KMS-11 (cell line): ENCODE data around the gene CORO7.
"Not testable (repeated sequence)": the region's sequence is repeated elsewhere in the genome, so short reads cannot be mapped to it uniquely, and the experiment has no call there.

Experiments
- H2AFZ ChIP-seq: fragments of 200-600 bp; sonication (generic); 2 replicates; pipeline ENCODE4 v1.6.1; 2016; ENCODE audit warnings: antibody characterized with exemption, mixed run types, low read depth
- H3K27ac ChIP-seq: fragments of 200-600 bp; sonication (generic); 2 replicates; pipeline ENCODE4 v1.6.1; 2016; ENCODE audit warnings: mild to moderate bottlenecking, mixed run types
- H3K27me3 ChIP-seq: fragments of 200-600 bp; sonication (generic); 2 replicates; pipeline ENCODE4 v1.6.1; 2017; ENCODE audit warnings: mild to moderate bottlenecking, low read depth, mixed run types, moderate library complexity; ENCODE audit not compliant: insufficient read depth
- H3K36me3 ChIP-seq: fragments of 200-600 bp; sonication (generic); 2 replicates; pipeline ENCODE4 v1.6.1; 2017; ENCODE audit warnings: mild to moderate bottlenecking, mixed run types; ENCODE audit not compliant: insufficient read depth
- H3K4me1 ChIP-seq: fragments of 200-600 bp; sonication (generic); 2 replicates; pipeline ENCODE4 v1.6.1; 2016; ENCODE audit warnings: mild to moderate bottlenecking, low read depth, mixed run types; ENCODE audit not compliant: poor library complexity, severe bottlenecking
- H3K4me2 ChIP-seq: fragments of 200-600 bp; sonication (generic); 2 replicates; pipeline ENCODE4 v1.7.0; 2016; ENCODE audit warnings: mild to moderate bottlenecking, mixed run types
- H3K4me3 ChIP-seq: fragments of 200-600 bp; sonication (generic); IDR thresholded peaks from 2 replicates; pipeline ENCODE4 v1.6.1; 2017; ENCODE audit warnings: low read depth, low read length, mixed read lengths; ENCODE audit not compliant: insufficient read depth
- H3K79me2 ChIP-seq: fragments of 200-600 bp; sonication (generic); 2 replicates; pipeline ENCODE4 v1.6.1; 2016; ENCODE audit warnings: low read depth, mixed run types; ENCODE audit not compliant: insufficient read depth
- H3K9ac ChIP-seq: fragments of 200-600 bp; sonication (generic); 2 replicates; pipeline ENCODE4 v1.6.1; 2016; ENCODE audit warnings: mild to moderate bottlenecking, mixed run types
- H4K20me1 ChIP-seq: fragments of 200-600 bp; sonication (generic); 2 replicates; pipeline ENCODE4 v1.6.1; 2016; ENCODE audit warnings: mild to moderate bottlenecking, mixed run types; ENCODE audit not compliant: insufficient read depth
- CTCF ChIP-seq: fragments of 200-600 bp; sonication (generic); conservative IDR thresholded peaks from 2 replicates; pipeline ENCODE4 v1.6.1; 2017; ENCODE audit warnings: low read depth, mild to moderate bottlenecking, antibody characterized with exemption, low read length, moderate library complexity, mixed read lengths

The CORO7 gene

GRCh38 chr16:4395055-4395726 is 21.2 kb downstream of the CORO7 start:
- Histone ChIP-seq H3K36me3 (peaks cover 7% of the 10 kb centered on the region; the same call in 1 of the 2 replicates), H2AFZ (no peak overlapping the region), H3K27me3 (no peaks in the 10 kb centered on the region), H3K4me3 (no peak overlapping the region), H3K79me2 (no peaks in the 10 kb centered on the region), H3K9ac (no peak overlapping the region), H3K4me1 (no peaks in the 10 kb centered on the region), H3K4me2 (no peak overlapping the region), H4K20me1 (no peaks in the 10 kb centered on the region), H3K27ac (no peak overlapping the region)
- no peak for TF ChIP-seq CTCF

GRCh38 chr16:4393850-4394249 is 22.5 kb downstream of the CORO7 start:
- not testable (repeated sequence) for H3K36me3 ChIP-seq, H3K79me2 ChIP-seq, H4K20me1 ChIP-seq, H3K4me1 ChIP-seq, H3K27ac ChIP-seq, H3K9ac ChIP-seq, H3K4me2 ChIP-seq, H3K4me3 ChIP-seq, H3K27me3 ChIP-seq, H2AFZ ChIP-seq

- no peak overlapping the region for H3K9ac ChIP-seq
- no peaks in the 10 kb centered on the region for H4K20me1 ChIP-seq
- H3K4me3 ChIP-seq = no peak overlapping the region
- no peak for TF ChIP-seq CTCF
- no peak overlapping the region for H3K4me2 ChIP-seq
- no peaks in the 10 kb centered on the region for H3K27me3 ChIP-seq
- H3K27ac ChIP-seq = no peak overlapping the region
- peaks cover 7% of the 10 kb centered on the region; the same call in 1 of the 2 replicates for H3K36me3 ChIP-seq
- H3K4me1 ChIP-seq = no peaks in the 10 kb centered on the region
- no peak overlapping the region for H2AFZ ChIP-seq
- no peaks in the 10 kb centered on the region for H3K79me2 ChIP-seq
Measured at GRCh38 chr16:4393240-4393600, 23.2 kb downstream of the CORO7 start.

GRCh38 chr16:4392382-4393239 is 23.8 kb downstream of the CORO7 start:
- H3K36me3 ChIP-seq = peaks cover 7% of the 10 kb centered on the region; the same call in 1 of the 2 replicates

More at GRCh38 chr16:4392382-4393239, 23.8 kb downstream of the CORO7 start:
- no peaks in the 10 kb centered on the region for H3K4me1 ChIP-seq
- no peak overlapping the region for H3K9ac ChIP-seq
- no peaks in the 10 kb centered on the region for H3K27me3 ChIP-seq
- H3K4me2 ChIP-seq = no peak overlapping the region
- H3K27ac ChIP-seq = no peak overlapping the region
- H3K79me2 ChIP-seq = no peaks in the 10 kb centered on the region
- H4K20me1 ChIP-seq = no peaks in the 10 kb centered on the region
- H2AFZ ChIP-seq = no peak overlapping the region
- no peak for TF ChIP-seq CTCF
- H3K4me3 ChIP-seq = no peak overlapping the region
